HEK293T (cell line): Measurements from ENCODE around the gene DDX47.

ENCODE experiments used
- CTBP1 ChIP-seq: fragments of 450-650 bp; IDR thresholded peaks from 2 replicates; pipeline ENCODE4 v1.6.1; 2016; ENCODE audit warnings: borderline replicate concordance
- FOXA1 ChIP-seq: fragments of 450-650 bp; IDR thresholded peaks from 2 replicates; pipeline ENCODE4 v1.6.1; 2016; ENCODE audit warnings: mild to moderate bottlenecking
- SP1 ChIP-seq: fragments of 450-650 bp; IDR thresholded peaks from 2 replicates; pipeline ENCODE4 v1.6.1; 2017
- SUZ12 ChIP-seq: fragments of 450-650 bp; IDR thresholded peaks from 2 replicates; pipeline ENCODE4 v1.6.1; 2016; ENCODE audit warnings: mild to moderate bottlenecking

- no peak for TF ChIP-seq SUZ12
- TF ChIP-seq CTBP1 = no peak
- TF ChIP-seq FOXA1 = no peak
- no peak for TF ChIP-seq SP1
Observed at GRCh38 chr12:12870465-12870864, 57.3 kb downstream of the DDX47 start.
